HG02938 (cell line): ENCODE measurements around the gene ACTR3C.

Experiments
- ATAC-seq: cut with Tn5 transposase; IDR thresholded peaks from one replicate; pipeline ENCODE4 v1.9.1; 2021; ENCODE audit warnings: mild to moderate bottlenecking, moderate library complexity; ENCODE audit not compliant: unreplicated experiment

ACTR3C gene

GRCh38 chr7:150359622-150360362 is 36.4 kb upstream of the ACTR3C start:
- ATAC-seq = no peak

- no peak for ATAC-seq
Measured at GRCh38 chr7:150358988-150359621, 35.8 kb upstream of the ACTR3C start.

DNA sequence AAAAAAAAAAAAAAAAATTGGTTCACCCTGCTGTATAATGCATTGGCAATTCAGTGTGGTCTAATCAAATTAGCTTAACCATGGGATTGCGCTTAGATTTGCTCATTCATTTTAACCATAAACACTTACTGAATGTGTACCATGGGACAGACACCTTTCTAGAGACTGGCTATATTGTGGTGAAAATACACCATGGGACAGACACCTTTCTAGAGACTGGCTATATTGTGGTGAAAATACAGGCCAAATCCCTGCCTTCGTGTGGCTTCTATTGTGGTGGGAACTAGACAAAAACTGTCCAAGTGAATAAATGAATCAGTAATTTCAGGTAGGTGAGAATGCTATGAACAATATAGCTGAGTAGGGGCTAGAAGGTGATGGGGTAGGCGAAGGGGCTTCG is 35.1 kb upstream of the ACTR3C start:
- ATAC-seq = no peak

GRCh38 chr7:150357771-150358427 is 34.6 kb upstream of the ACTR3C start:
- no peak for ATAC-seq

- peak; percentile 42 for ATAC-seq
Measured at GRCh38 chr7:150357270-150357669, 33.9 kb upstream of the ACTR3C start.

DNA sequence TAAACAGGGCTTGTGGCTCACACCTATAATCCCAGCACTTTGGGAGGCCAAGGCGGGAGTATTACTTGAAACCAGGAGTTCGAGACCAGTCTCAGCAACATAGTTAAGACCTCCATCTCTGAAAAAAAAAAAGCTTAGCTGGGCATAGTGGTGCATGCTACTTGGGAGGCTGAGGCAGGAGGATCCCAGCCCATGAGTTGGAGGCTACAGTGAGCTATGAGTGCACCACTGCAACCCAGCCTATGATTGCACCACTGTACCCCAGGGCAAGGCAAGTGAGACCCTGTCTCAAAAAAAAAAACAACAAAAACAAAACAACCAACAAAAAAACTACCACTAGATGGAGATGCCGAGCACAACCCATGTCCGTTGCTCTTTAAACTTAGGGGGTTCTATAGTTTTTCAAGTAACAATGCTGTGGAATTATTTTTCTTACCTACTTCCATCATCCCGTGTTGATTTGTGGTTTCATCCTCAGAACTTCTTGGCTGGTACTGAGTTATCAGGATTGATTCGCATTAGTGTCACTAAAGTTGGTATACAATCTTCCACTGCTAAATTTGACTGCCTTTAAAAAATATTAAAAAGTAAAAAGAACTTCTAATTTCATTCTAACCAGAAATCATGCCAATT is 33.0 kb upstream of the ACTR3C start:
- no peak for ATAC-seq

GRCh38 chr7:150355666-150356059 is 32.3 kb upstream of the ACTR3C start:
- ATAC-seq = no peak

GRCh38 chr7:150351587-150352194 is 28.3 kb upstream of the ACTR3C start:
- no peak for ATAC-seq

GRCh38 chr7:150346922-150347321 is 23.6 kb upstream of the ACTR3C start:
- ATAC-seq = no peak

GRCh38 chr7:150345012-150345411 is 21.7 kb upstream of the ACTR3C start:
- ATAC-seq = no peak

DNA sequence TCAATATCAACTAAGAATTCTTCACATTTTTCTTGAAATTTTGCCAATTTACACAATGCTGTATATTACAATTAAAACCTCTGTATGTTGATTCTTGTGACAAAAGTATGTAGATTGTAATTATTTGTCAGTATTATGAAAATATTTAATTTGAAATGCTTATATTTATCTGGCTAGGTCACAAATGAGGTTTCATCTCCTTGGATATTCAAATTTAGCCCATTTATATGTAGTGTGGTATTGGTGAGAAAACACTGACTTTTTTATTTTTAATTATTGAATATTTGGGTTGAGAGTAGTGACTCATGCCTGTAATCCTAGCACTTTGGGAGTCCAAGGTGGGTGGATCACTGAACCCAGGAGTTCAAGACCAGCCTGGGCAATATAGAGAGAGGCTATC is 21.0 kb upstream of the ACTR3C start:
- no peak for ATAC-seq

DNA sequence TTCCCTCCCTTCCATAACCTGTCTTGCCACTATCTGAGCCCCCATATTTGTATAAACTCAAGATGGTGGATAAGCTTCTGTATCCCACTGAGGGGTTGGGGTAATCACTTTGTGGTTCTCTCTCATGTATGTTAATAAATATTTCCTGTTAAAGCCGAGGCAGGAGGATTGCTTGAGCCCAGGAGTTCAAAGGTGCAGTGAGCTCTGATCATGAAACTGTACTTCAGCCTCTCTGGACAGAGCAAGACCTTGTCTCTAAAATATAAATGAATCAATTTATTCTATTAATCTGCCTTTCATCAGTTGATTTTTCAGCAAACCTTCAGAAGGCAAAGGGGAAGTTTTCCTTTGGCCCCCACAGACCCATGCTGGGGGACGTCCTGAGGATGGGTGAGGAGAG is 19.9 kb upstream of the ACTR3C start:
- no peak for ATAC-seq

- no peak for ATAC-seq
Measured at GRCh38 chr7:150342121-150342408, 18.7 kb upstream of the ACTR3C start.

- ATAC-seq = no peak
Measured at GRCh38 chr7:150341263-150342120, 18.1 kb upstream of the ACTR3C start, which contains the start of gene RARRES2. RARRES2 (minus strand) TSS chr7:150341629; CDS start chr7:150340609, 1,020 bp downstream.

- no peak for ATAC-seq
Measured at GRCh38 chr7:150340875-150341262, 17.5 kb upstream of the ACTR3C start.

- ATAC-seq = no peak
Measured at GRCh38 chr7:150340024-150340749, 16.8 kb upstream of the ACTR3C start.

DNA sequence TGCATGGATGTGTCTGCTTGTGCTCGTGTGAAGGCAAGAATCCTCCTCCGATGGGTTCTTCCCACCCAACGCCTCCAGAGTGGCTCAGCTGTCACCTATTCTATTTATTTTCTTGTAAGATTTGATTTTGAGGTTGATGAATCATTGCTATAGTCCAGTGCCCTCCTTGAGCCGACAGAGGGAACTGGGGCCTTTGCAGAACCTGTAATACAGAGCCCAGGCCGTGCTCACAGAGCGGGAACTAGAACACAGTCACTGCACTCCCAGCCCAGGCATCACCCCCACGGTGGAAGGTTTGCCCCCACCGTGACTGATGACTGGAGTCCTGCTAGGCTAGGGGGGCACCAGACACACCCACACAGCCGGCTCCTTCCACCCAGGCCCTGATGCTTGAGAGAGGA is 16.1 kb upstream of the ACTR3C start:
- no peak for ATAC-seq

DNA sequence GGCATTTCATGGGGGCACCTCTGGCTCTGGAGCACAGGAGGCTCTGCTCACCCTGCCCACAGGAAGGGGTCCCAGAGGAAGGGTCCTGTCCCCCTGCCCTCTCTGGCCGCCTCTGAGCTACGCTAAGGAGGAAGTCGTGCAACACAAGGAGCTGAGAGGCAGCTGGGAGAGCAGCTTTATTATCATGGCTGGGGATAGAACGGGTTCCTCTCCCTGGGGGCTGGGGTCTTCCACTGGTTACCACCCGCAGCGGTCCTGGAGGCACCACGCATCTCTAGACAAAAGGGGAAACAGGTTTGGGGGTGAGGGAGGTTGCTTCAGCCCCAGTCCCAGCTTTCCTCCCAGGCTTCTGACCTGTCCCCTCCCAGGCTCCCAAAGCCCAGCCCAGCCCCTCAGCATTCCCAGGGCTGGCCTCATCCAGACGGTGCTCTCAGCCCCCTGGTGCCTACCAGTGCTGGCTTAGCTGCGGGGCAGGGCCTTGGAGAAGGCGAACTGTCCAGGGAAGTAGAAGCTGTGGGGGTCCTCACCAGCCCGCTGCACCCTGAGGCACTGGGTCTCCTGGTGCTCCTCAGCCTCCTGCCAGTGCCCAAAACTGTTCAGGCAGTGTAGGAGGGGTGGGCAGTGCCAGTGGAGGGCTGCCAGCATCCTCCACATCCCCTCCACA is 15.0 kb upstream of the ACTR3C start:
- ATAC-seq = no peak

GRCh38 chr7:150337659-150338081 is 14.3 kb upstream of the ACTR3C start:
- no peak for ATAC-seq
